H9 (cell line): Measurements from ENCODE around the gene DDX6. TPM values are rescaled to one million over a fixed set of nuclear protein-coding genes. Genes with fewer than 3 reads are reported as not detected.

Experiments
- DNase-seq: peaks from one replicate; pipeline ENCODE4 v3.0.0-alpha.2; 2017
- H2AFZ ChIP-seq: one replicate; pipeline ENCODE4 v1.6.1; 2013; ENCODE audit warnings: mild to moderate bottlenecking, low read length, control low read depth, moderate library complexity
- H2AK5ac ChIP-seq: 2 replicates; pipeline ENCODE4 v1.6.1; 2013; ENCODE audit warnings: low read length, control low read depth, mixed read lengths; ENCODE audit not compliant: insufficient read length
- H2BK120ac ChIP-seq: one replicate; pipeline ENCODE4 v1.6.1; 2013; ENCODE audit warnings: low read depth, mild to moderate bottlenecking, low read length, control low read depth, inconsistent platforms; ENCODE audit not compliant: poor library complexity, severe bottlenecking
- H2BK12ac ChIP-seq: 2 replicates; pipeline ENCODE4 v1.6.1; 2013; ENCODE audit warnings: low read length, control low read depth, mixed read lengths, low read depth; ENCODE audit not compliant: insufficient read length
- H2BK15ac ChIP-seq: 2 replicates; pipeline ENCODE4 v1.6.1; 2013; ENCODE audit warnings: low read depth, low read length, control low read depth
- H2BK20ac ChIP-seq: one replicate; pipeline ENCODE4 v1.6.1; 2013; ENCODE audit warnings: low read depth, mild to moderate bottlenecking, low read length, control low read depth, inconsistent platforms; ENCODE audit not compliant: poor library complexity, severe bottlenecking
- H2BK5ac ChIP-seq: 2 replicates; pipeline ENCODE4 v1.6.1; 2013; ENCODE audit warnings: low read length, control low read depth, mixed read lengths; ENCODE audit not compliant: insufficient read length
- H3K14ac ChIP-seq: 2 replicates; pipeline ENCODE4 v1.6.1; 2013; ENCODE audit warnings: low read length, control low read depth; ENCODE audit not compliant: insufficient read depth
- H3K18ac ChIP-seq: 2 replicates; pipeline ENCODE4 v1.6.1; 2013; ENCODE audit warnings: low read depth, mild to moderate bottlenecking, mixed read lengths, low read length, control low read depth; ENCODE audit not compliant: insufficient read length
- H3K23ac ChIP-seq: 2 replicates; pipeline ENCODE4 v1.6.1; 2013; ENCODE audit warnings: low read length, control low read depth, mixed read lengths, low read depth; ENCODE audit not compliant: insufficient read length
- H3K23me2 ChIP-seq: 2 replicates; pipeline ENCODE4 v1.6.1; 2013; ENCODE audit warnings: low read depth, mild to moderate bottlenecking, mixed read lengths, low read length, control low read depth; ENCODE audit not compliant: insufficient read length, poor library complexity, severe bottlenecking
- H3K27ac ChIP-seq: 2 replicates; pipeline ENCODE4 v1.5.1; 2013; ENCODE audit warnings: low read length, control low read depth, mixed read lengths, low read depth; ENCODE audit not compliant: insufficient read length
- H3K27me3 ChIP-seq: 2 replicates; pipeline ENCODE4 v1.6.1; 2013; ENCODE audit warnings: low read length, control low read depth, inconsistent platforms; ENCODE audit not compliant: insufficient read depth
- H3K4ac ChIP-seq: 2 replicates; pipeline ENCODE4 v1.6.1; 2013; ENCODE audit warnings: low read depth, mild to moderate bottlenecking, control low read depth, inconsistent platforms, low read length, moderate library complexity
- H3K4me1 ChIP-seq: 2 replicates; pipeline ENCODE4 v1.6.1; 2013; ENCODE audit warnings: low read length, control low read depth, inconsistent platforms; ENCODE audit not compliant: insufficient read depth
- H3K4me2 ChIP-seq: 2 replicates; pipeline ENCODE4 v1.6.1; 2013; ENCODE audit warnings: low read length, control low read depth, mixed read lengths; ENCODE audit not compliant: insufficient read length, insufficient read depth
- H3K56ac ChIP-seq: 2 replicates; pipeline ENCODE4 v1.6.1; 2013; ENCODE audit warnings: low read depth, mild to moderate bottlenecking, mixed read lengths, low read length, control low read depth; ENCODE audit not compliant: insufficient read length
- H3K79me1 ChIP-seq: 2 replicates; pipeline ENCODE4 v1.6.1; 2013; ENCODE audit warnings: low read depth, mild to moderate bottlenecking, moderate library complexity, low read length, control low read depth, inconsistent platforms; ENCODE audit not compliant: insufficient read depth, poor library complexity, severe bottlenecking
- H3K79me2 ChIP-seq: 2 replicates; pipeline ENCODE4 v1.6.1; 2013; ENCODE audit warnings: low read length, control low read depth, inconsistent platforms; ENCODE audit not compliant: insufficient read depth
- H3K9ac ChIP-seq: 2 replicates; pipeline ENCODE4 v1.6.1; 2013; ENCODE audit warnings: low read length, control low read depth, mixed read lengths; ENCODE audit not compliant: insufficient read length; ENCODE audit errors: extremely low read depth
- H3K9me3 ChIP-seq: one replicate; pipeline ENCODE4 v1.6.1; 2013; ENCODE audit warnings: low read depth, low read length, inconsistent platforms; ENCODE audit not compliant: control insufficient read depth
- H3T11ph ChIP-seq: one replicate; pipeline ENCODE4 v1.6.1; 2013; ENCODE audit warnings: mild to moderate bottlenecking, low read length, control low read depth, inconsistent platforms
- H4K20me1 ChIP-seq: one replicate; pipeline ENCODE4 v1.6.1; 2013; ENCODE audit not compliant: control insufficient read depth, insufficient read length, insufficient read depth
- H4K5ac ChIP-seq: 2 replicates; pipeline ENCODE4 v1.6.1; 2013; ENCODE audit warnings: low read depth, mild to moderate bottlenecking, mixed read lengths, low read length, control low read depth; ENCODE audit not compliant: insufficient read length
- H4K8ac ChIP-seq: replicated peaks from 2 replicates; pipeline ENCODE4 v1.6.1; 2013; ENCODE audit warnings: low read length, control low read depth, mixed read lengths, low read depth; ENCODE audit not compliant: insufficient read length
- H4K91ac ChIP-seq: 2 replicates; pipeline ENCODE4 v1.6.1; 2013; ENCODE audit warnings: low read depth, mild to moderate bottlenecking, moderate library complexity, mixed read lengths, low read length, control low read depth; ENCODE audit not compliant: insufficient read length
- H3K27ac Mint-ChIP-seq, 3 experiments: 2 replicates in 2 of 3; 3 replicates in 1 of 3; pipeline ENCODE4 v1.8.0; 2020 to 2021; ENCODE audit warnings: mixed read lengths in 3 of 3, mild to moderate bottlenecking in 1 of 3, moderate library complexity in 1 of 3
- H3K27me3 Mint-ChIP-seq: 2 replicates; pipeline ENCODE4 v1.8.0; 2021; ENCODE audit warnings: low read depth, mild to moderate bottlenecking, moderate library complexity, mixed read lengths
- H3K36me3 Mint-ChIP-seq, 3 experiments: 2 replicates in 2 of 3; 3 replicates in 1 of 3; pipeline ENCODE4 v1.8.0; 2020 to 2021; ENCODE audit warnings: low read depth in 3 of 3, mixed read lengths in 3 of 3; ENCODE audit not compliant: insufficient read depth in 1 of 3
- H3K4me1 Mint-ChIP-seq, 2 experiments: 2 replicates each; pipeline ENCODE4 v1.8.0; 2020; ENCODE audit warnings: mixed read lengths in 2 of 2
- H3K4me3 Mint-ChIP-seq, 2 experiments: 2 replicates in 1 of 2; 3 replicates in 1 of 2; pipeline ENCODE4 v1.8.0; 2020 to 2021; ENCODE audit warnings: mild to moderate bottlenecking in 2 of 2, mixed read lengths in 2 of 2, moderate library complexity in 1 of 2
- H3K9me3 Mint-ChIP-seq, 2 experiments: 2 replicates in 1 of 2; 3 replicates in 1 of 2; pipeline ENCODE4 v1.8.0; 2020; ENCODE audit warnings: mild to moderate bottlenecking in 2 of 2, mixed read lengths in 2 of 2, moderate library complexity in 1 of 2
- WGBS: extraction: QIAGEN DNeasy Blood & Tissue Kit; methylation state at CpG from one replicate; pipeline ENCODE4 v1.1.7; 2013; ENCODE audit warnings: missing lambda C conversion rate, low lambda C conversion rate, mixed read lengths; ENCODE audit not compliant: insufficient read length; ENCODE audit errors: extremely low coverage; 5-methylcytosine and 5-hydroxymethylcytosine counted together
- total RNA-seq: library from RNA; stranded (reverse); gene quantifications from 2 replicates; pipeline ENCODE4 v1.2.1, GENCODE V29; 2021
- TF ChIP-seq, protein P1 (sequence below): fragments of 200-600 bp; sonication (generic); conservative IDR thresholded peaks from 3 replicates; pipeline ENCODE4 v1.8.0; 2021; ENCODE audit warnings: antibody characterized with exemption, mild to moderate bottlenecking

The DDX6 gene
- total RNA-seq, 1 experiment from 2014 or later: 221 TPM

- Histone ChIP-seq H2BK15ac (no peak overlapping the region), H3K4me1 (no peaks in the 10 kb centered on the region), H3K9ac (no peak overlapping the region), H3K56ac (no peak overlapping the region), H4K8ac (no peak overlapping the region), H3K79me1 (no peaks in the 10 kb centered on the region), H3K23ac (no peak overlapping the region), H2AFZ (no peak overlapping the region), H3K9me3 (no peaks in the 10 kb centered on the region), H2BK120ac (no peak overlapping the region), H4K91ac (no peak overlapping the region), H2AK5ac (no peak overlapping the region), H3K4me2 (no peak overlapping the region), H3K27ac (no peak overlapping the region), H2BK5ac (no peak overlapping the region), H3K4ac (no peak overlapping the region), H3K79me2 (no peaks in the 10 kb centered on the region), H2BK20ac (no peak overlapping the region), H2BK12ac (no peak overlapping the region), H3K27me3 (no peaks in the 10 kb centered on the region; the same call in 1 of the 2 replicates), H3K23me2 (no peaks in the 10 kb centered on the region), H4K20me1 (no peaks in the 10 kb centered on the region), H3K18ac (no peak overlapping the region), H3T11ph (no peak overlapping the region), H4K5ac (no peak overlapping the region), H3K14ac (no peak overlapping the region)
- TF ChIP-seq, protein P1, sequence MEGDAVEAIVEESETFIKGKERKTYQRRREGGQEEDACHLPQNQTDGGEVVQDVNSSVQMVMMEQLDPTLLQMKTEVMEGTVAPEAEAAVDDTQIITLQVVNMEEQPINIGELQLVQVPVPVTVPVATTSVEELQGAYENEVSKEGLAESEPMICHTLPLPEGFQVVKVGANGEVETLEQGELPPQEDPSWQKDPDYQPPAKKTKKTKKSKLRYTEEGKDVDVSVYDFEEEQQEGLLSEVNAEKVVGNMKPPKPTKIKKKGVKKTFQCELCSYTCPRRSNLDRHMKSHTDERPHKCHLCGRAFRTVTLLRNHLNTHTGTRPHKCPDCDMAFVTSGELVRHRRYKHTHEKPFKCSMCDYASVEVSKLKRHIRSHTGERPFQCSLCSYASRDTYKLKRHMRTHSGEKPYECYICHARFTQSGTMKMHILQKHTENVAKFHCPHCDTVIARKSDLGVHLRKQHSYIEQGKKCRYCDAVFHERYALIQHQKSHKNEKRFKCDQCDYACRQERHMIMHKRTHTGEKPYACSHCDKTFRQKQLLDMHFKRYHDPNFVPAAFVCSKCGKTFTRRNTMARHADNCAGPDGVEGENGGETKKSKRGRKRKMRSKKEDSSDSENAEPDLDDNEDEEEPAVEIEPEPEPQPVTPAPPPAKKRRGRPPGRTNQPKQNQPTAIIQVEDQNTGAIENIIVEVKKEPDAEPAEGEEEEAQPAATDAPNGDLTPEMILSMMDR: no peak
- Mint-ChIP-seq H3K36me3 (no peaks in the 10 kb centered on the region), H3K4me3 (no peak overlapping the region), H3K27me3 (peaks cover 4% of the 10 kb centered on the region), H3K4me1 (no peaks in the 10 kb centered on the region), H3K9me3 (peaks cover 5 to 6% of the 10 kb centered on the region in 2 experiments), H3K27ac (no peak overlapping the region)
- no peak for DNase-seq
- WGBS: no CpG with 5 or more reads among the region's 3 CpGs
Measured at GRCh38 chr11:118807800-118808778, 17.1 kb upstream of the DDX6 start.
